Colon (tissue), 2 donors: ENCODE data around the gene TCHP.

Experiments
- FAIRE-seq: peaks from 2 replicates; lab custom pipeline; 2012; peaks lifted over from hg19 to GRCh38; lab: Jason Lieb, UNC
- donor health status: control.
- donor health status: control.

TCHP gene

DNA sequence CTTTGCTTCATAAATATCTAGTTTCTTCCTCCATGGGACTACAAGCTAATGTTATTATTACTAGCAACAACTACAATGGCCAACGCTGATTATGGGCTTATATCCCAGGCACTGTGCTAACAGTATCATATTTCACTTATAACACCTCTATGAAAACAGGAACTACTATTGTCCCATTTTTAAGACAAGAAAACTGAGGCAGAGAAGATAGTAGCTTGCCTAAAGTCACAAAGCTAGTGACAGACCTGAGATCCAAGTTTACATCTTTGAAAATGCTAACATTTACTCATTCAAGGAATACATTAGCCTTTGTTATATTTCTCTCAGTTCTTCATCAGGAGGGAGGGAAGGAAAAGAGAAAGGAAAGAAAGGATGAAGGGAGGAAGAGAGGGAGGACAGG lies 63.3 kb downstream of the TCHP start:
- FAIRE-seq: no peak

DNA sequence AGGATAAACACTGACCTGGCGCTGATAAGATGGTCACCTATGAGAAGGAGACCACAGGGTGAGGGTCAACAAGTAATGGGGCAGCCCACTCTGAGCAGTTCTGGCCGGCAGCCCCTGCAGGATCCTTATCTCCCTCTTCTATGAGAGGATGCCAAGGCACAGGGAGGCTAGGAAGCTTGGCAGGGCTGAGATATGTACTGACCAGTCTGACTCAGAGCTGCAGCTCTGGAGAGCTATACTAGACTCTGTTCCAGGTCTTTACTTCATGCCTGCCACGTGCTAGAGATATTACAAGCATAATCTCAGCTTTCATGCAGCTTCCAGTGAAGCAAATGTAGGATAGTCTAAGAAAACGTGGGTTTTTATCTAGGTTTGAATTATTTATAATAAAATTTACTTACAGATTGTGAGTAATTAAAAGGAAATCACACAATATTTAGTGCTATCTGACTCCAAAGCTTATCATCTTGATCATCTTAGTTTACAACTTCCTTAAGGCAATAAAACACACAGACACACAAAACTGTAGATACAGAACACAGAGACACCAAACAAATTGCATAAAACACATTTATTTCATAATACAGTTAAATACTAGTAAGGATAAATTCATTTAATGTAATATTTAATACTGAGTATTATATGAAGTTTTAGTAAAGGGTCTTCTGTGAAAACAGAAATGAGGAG lies 63.8 kb downstream of the TCHP start:
- no peak for FAIRE-seq

DNA sequence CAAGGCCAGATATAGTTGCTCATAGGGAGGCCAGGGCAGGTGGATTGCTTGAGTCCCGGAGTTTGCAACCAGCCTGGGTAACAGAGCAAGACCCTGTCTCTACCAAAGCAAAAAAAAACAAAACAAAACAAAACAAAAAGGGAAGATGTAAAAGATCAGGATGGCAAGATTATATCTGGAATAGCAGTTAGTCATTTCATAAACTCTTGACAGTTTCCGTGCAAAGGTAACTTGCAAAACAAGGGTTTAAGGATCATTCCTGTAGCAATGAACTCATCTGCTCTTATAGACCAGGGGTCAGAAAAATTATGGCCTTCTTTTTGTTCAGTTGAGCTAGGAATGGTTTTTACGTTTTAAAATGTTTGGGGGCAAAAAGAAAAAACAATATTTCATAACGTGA lies 66.5 kb downstream of the TCHP start:
- no peak for FAIRE-seq

DNA sequence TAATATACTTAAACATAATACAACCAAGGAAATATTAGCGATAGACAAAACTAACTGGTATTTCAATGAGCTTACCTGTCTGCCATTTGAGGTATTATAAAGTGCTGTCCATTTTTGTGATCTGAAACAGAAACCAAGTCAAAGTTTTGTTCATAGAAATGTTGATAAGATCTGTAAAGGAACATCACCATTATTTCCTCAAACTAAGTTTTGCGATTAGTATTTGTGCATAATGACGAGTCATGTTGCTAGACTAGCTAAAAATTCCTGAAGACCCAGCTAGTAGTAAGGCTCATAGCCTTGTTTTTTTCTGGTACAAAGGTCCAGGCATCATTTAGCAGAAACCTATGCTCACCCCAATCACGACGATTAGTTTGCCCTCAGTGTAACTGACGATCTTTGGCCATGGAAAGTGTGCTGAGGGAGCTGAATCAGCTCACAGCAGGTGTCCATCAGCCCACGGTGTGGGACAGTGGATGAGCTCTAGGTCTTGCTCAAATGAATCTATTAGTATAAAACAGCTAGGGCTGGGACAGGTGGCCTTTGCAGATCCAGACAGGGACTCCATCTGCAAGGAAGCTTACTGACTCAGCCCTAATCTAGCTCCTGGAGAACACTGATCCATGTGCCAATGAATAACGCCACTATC lies 67.4 kb downstream of the TCHP start:
- FAIRE-seq: no peak
